ENCODE results near the gene RASGRP3.

- no peak for TF ChIP-seq CTCF (IDR thresholded peaks at IDR 0.05 in 8 of 11, conservative IDR thresholded peaks at IDR 0.05 in 3 of 11)
- TF ChIP-seq POLR2A (IDR thresholded peaks at IDR 0.05): no peak
Observed at GRCh38 chr2:33437297-33437696, 39.2 kb upstream of the RASGRP3 start.
